Activated CD8-positive, alpha-beta memory T cell treated with anti-CD3 and anti-CD28 coated beads for 48 hours (primary cell): Measurements from ENCODE around the gene TARS2.

ENCODE experiments used
- DNase-seq, 3 experiments: peaks; one replicate each; pipeline ENCODE4 v3.0.0-alpha.2; 2020; ENCODE audit warnings: low read depth in 2 of 3, low spot score in 2 of 3

TARS2 gene

GRCh38 chr1:150507912-150508864 is 21.0 kb downstream of the TARS2 start, which contains the start of gene ECM1:
TSS of gene ECM1 (plus strand) at chr1:150508109. CDS start at chr1:150508210, 101 bp downstream.
- DNase-seq, result no peak

GRCh38 chr1:150508982-150509381 is 21.8 kb downstream of the TARS2 start:
- DNase-seq, result no peak

GRCh38 chr1:150511551-150511950 is 24.3 kb downstream of the TARS2 start:
- no peak for DNase-seq

GRCh38 chr1:150511985-150512660 is 24.9 kb downstream of the TARS2 start:
- no peak for DNase-seq

- DNase-seq, result no peak
These were observed 25.6 kb downstream of the TARS2 start for GRCh38 chr1:150512846-150513245.

GRCh38 chr1:150513351-150513791 is 26.2 kb downstream of the TARS2 start:
- no peak for DNase-seq

GRCh38 chr1:150514260-150514659 is 27.0 kb downstream of the TARS2 start:
- DNase-seq, result no peak

GRCh38 chr1:150514913-150515327 is 27.7 kb downstream of the TARS2 start:
- no peak for DNase-seq

- peak; percentile 81 to 88 (median 86) for DNase-seq
These were observed 28.3 kb downstream of the TARS2 start, which contains the start of gene FALEC for GRCh38 chr1:150515328-150516049. TSS of gene FALEC (plus strand) at chr1:150515752.

GRCh38 chr1:150516050-150516591 is 28.9 kb downstream of the TARS2 start:
- no peak for DNase-seq

GRCh38 chr1:150516616-150517015 is 29.4 kb downstream of the TARS2 start:
- no peak for DNase-seq

- no peak for DNase-seq
These were observed 34.2 kb downstream of the TARS2 start for GRCh38 chr1:150521196-150521968.

GRCh38 chr1:150525348-150525747 is 38.1 kb downstream of the TARS2 start:
- DNase-seq, result no peak

- no peak for DNase-seq
These were observed 41.0 kb downstream of the TARS2 start for GRCh38 chr1:150528196-150528595.

- no peak for DNase-seq
These were observed 41.8 kb downstream of the TARS2 start for GRCh38 chr1:150529017-150529416.

- DNase-seq, result no peak
These were observed 43.4 kb downstream of the TARS2 start for GRCh38 chr1:150530491-150531159.

GRCh38 chr1:150532860-150533259 is 45.6 kb downstream of the TARS2 start:
- DNase-seq, result no peak

- no peak for DNase-seq
These were observed 46.8 kb downstream of the TARS2 start for GRCh38 chr1:150534002-150534401.

- DNase-seq, result no peak
These were observed 48.5 kb downstream of the TARS2 start for GRCh38 chr1:150535511-150536287.
